PC-9 (cell line): ENCODE data around the gene UBE2D3.
"Not testable (repeated sequence)": the region's sequence is repeated elsewhere in the genome, so short reads cannot be mapped to it uniquely, and the experiment has no call there.

Experiments
- CTCF ChIP-seq: fragments of 200-600 bp; sonication (generic); conservative IDR thresholded peaks from 2 replicates; pipeline ENCODE4 v1.6.1; 2017; ENCODE audit warnings: mixed run types, antibody characterized with exemption, mild to moderate bottlenecking, moderate library complexity
- EZH2 ChIP-seq: fragments of 200-600 bp; sonication (generic); IDR thresholded peaks from 2 replicates; pipeline ENCODE4 v1.8.0; 2017; ENCODE audit warnings: antibody characterized with exemption, low read depth

GRCh38 chr4:102865327-102865726, 38.0 kb upstream of the UBE2D3 start:
- not testable (repeated sequence) for TF ChIP-seq EZH2, CTCF
